ENCODE results near the gene MFGE8. TPM values are rescaled to one million over a fixed set of nuclear protein-coding genes. Genes with fewer than 3 reads are reported as not detected.
A peak's percentile ranks its signal among the peaks of the same experiment; 100 is the strongest.

The MFGE8 gene
- total RNA-seq, 1 experiment from 2014 or later = 409 TPM

DNA sequence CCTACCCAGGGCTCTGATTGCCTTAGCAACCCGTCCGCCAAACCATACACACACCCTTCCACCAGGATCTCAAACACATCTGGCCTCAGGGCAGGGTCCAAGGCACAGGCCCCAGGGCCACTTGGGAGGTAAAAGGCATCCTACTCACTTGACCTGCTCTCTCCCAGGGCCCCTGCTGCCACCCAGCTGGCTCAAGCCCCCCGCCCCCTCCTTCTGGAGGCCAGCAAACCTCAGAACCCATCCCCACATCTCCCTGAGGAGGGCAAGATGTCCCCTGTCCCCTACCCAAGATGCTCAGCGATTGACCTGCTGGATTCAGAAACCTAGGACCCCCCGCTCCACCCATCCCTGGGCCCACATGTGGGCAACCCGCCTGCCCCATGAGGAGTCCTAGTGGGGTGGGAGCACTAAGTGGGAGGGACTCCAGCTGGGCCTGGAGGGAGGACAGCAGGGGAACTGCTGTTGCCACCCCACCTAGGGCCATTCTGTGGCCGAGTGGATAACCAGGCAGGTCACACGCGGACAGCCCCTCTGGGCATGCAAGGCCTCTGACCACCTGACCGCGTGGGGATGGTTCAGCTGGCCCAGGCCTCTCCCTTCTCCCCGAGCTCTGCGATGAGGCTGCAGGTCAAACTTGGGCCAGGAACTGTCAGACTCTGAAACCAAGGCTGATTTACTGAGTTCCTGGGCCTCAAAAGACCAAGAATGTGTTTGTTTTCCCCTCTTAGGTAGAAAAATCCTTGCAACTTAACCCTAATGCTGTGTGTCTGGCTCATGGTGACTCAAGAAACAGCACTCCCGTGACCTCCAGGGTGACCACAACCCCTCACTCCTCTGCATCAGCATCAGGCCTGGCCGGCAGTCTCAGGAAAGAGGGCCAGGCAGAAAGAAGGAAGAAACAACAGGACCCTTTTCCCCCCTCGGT lies 4.2 kb downstream of the MFGE8 start:
- CTCF ChIA-PET = no interaction called here
- H3K27me3 ChIP-seq (replicated peaks; ENCODE audit: control insufficient read depth, insufficient read depth, low read length) = no peaks in the 10 kb centered on the region
- H3K4me1 ChIP-seq = peaks cover 30% of the 10 kb centered on the region
- H3K4me3 ChIP-seq (ENCODE audit: low read depth, low read length) = no peak overlapping the region
- Mint-ChIP-seq H3K9me3 (ENCODE audit: unreplicated experiment) (no peaks in the 10 kb centered on the region), H3K27ac (ENCODE audit: unreplicated experiment) (no peak overlapping the region), H3K4me1 (ENCODE audit: low read depth, unreplicated experiment) (peaks cover 24% of the 10 kb centered on the region), H3K36me3 (ENCODE audit: insufficient read depth, unreplicated experiment) (peaks cover 80% of the 10 kb centered on the region), H3K27me3 (ENCODE audit: insufficient read depth, unreplicated experiment) (no peaks in the 10 kb centered on the region), H3K4me3 (ENCODE audit: unreplicated experiment) (no peak overlapping the region)
- POLR2A ChIA-PET = no interaction called here
- H3K36me3 ChIP-seq (ENCODE audit: control insufficient read depth, insufficient read depth, low read length) = peaks cover 11% of the 10 kb centered on the region
- no TSS peak for BruUV-seq (replicated peaks)
- intact Hi-C loops (cut with micrococcal nuclease; ENCODE audit: unreplicated experiment) = no loop called here
- TF ChIP-seq CTCF (IDR thresholded peaks at IDR 0.05; ENCODE audit: insufficient read depth in 1 of 2, low read depth in 1 of 2, low read length in 1 of 2, severe bottlenecking in 1 of 2, unreplicated experiment in 1 of 2) = no peak
- no peaks in the 10 kb centered on the region for H3K9me3 ChIP-seq
- DNase-seq = no peak

GRCh38 chr15:88908123-88908522 lies 5.1 kb downstream of the MFGE8 start:
- Mint-ChIP-seq H3K4me1 (ENCODE audit: low read depth, unreplicated experiment) (peaks cover 24% of the 10 kb centered on the region), H3K36me3 (ENCODE audit: insufficient read depth, unreplicated experiment) (peaks cover 80% of the 10 kb centered on the region), H3K4me3 (ENCODE audit: unreplicated experiment) (no peak overlapping the region), H3K9me3 (ENCODE audit: unreplicated experiment) (no peaks in the 10 kb centered on the region), H3K27ac (ENCODE audit: unreplicated experiment) (no peak overlapping the region), H3K27me3 (ENCODE audit: insufficient read depth, unreplicated experiment) (no peaks in the 10 kb centered on the region)
- no peak for DNase-seq
- Histone ChIP-seq H3K4me3 (ENCODE audit: low read depth, low read length) (no peak overlapping the region), H3K36me3 (ENCODE audit: control insufficient read depth, insufficient read depth, low read length) (peaks cover 11% of the 10 kb centered on the region), H3K27me3 (replicated peaks; ENCODE audit: control insufficient read depth, insufficient read depth, low read length) (no peaks in the 10 kb centered on the region), H3K4me1 (peaks cover 30% of the 10 kb centered on the region), H3K9me3 (no peaks in the 10 kb centered on the region)
- no peak for TF ChIP-seq CTCF (IDR thresholded peaks at IDR 0.05; ENCODE audit: insufficient read depth in 1 of 2, low read depth in 1 of 2, low read length in 1 of 2, severe bottlenecking in 1 of 2, unreplicated experiment in 1 of 2)
- BruUV-seq (replicated peaks) = no TSS peak
- POLR2A ChIA-PET = no interaction called here
- CTCF ChIA-PET = no interaction called here
- intact Hi-C loops (cut with micrococcal nuclease; ENCODE audit: unreplicated experiment) = no loop called here

DNA sequence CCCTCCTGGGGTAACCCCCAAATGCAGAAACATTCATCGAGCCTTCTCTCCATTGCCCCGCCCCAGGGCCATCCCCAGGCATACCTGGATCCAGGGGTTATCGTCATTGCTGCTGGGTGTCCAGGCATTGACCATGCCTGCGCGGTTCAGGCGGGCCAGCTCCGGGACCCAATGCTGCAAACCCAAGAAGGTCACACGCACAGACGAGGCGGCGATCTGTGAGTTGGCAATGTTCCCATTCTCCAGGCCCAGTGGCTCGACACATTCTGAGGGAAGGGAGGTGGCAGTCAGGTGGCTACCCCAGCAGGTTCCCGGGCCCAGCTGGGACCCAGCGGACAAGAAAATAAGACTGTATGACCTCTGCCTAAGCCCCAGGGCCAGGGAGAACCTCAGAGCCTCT lies 6.1 kb downstream of the MFGE8 start:
- Mint-ChIP-seq H3K4me3 (ENCODE audit: unreplicated experiment) (no peak overlapping the region), H3K9me3 (ENCODE audit: unreplicated experiment) (no peaks in the 10 kb centered on the region), H3K27me3 (ENCODE audit: insufficient read depth, unreplicated experiment) (no peaks in the 10 kb centered on the region), H3K36me3 (ENCODE audit: insufficient read depth, unreplicated experiment) (peaks cover 83% of the 10 kb centered on the region), H3K4me1 (ENCODE audit: low read depth, unreplicated experiment) (peaks cover 26% of the 10 kb centered on the region), H3K27ac (ENCODE audit: unreplicated experiment) (peak overlapping the region; percentile 29)
- no peaks in the 10 kb centered on the region for H3K27me3 ChIP-seq (replicated peaks; ENCODE audit: control insufficient read depth, insufficient read depth, low read length)
- ChIA-PET CTCF (no interaction called here), POLR2A (no interaction called here)
- DNase-seq = no peak
- H3K9me3 ChIP-seq = no peaks in the 10 kb centered on the region
- peaks cover 30% of the 10 kb centered on the region for H3K4me1 ChIP-seq
- peaks cover 11% of the 10 kb centered on the region for H3K36me3 ChIP-seq (ENCODE audit: control insufficient read depth, insufficient read depth, low read length)
- TF ChIP-seq CTCF (IDR thresholded peaks at IDR 0.05; ENCODE audit: insufficient read depth in 1 of 2, low read depth in 1 of 2, low read length in 1 of 2, severe bottlenecking in 1 of 2, unreplicated experiment in 1 of 2) = no peak
- intact Hi-C loops (cut with micrococcal nuclease; ENCODE audit: unreplicated experiment) = no loop called here
- H3K4me3 ChIP-seq (ENCODE audit: low read depth, low read length) = no peak overlapping the region
- BruUV-seq (replicated peaks) = no TSS peak
